ENCODE data around the gene DPYD. TPM values are rescaled to one million over a fixed set of nuclear protein-coding genes. Genes with fewer than 3 reads are reported as not detected.

DPYD gene
- total and polyA plus RNA-seq, 7 donors, result 6.0 to 56.1 (median 40.2) TPM

GRCh38 chr1:97651250-97651649 lies 269.6 kb downstream of the DPYD start:
- TF ChIP-seq POLR2A (IDR thresholded peaks at IDR 0.05) (no peak), EP300 (IDR thresholded peaks at IDR 0.05) (no peak), CTCF (IDR thresholded peaks at IDR 0.05) (no peak), POLR2AphosphoS5 (IDR thresholded peaks at IDR 0.05) (no peak)
- H3K4me3 ChIP-seq, result no peak overlapping the region
- WGBS, 2 donors, result 93% methylated on average over 3 of the region's 3 CpGs
- H3K27me3 ChIP-seq, result no peaks in the 10 kb centered on the region
- no peak for DNase-seq
- peaks cover 0 to 5% (median 0%) of the 10 kb centered on the region in 4 donors for H3K9me3 ChIP-seq
- H3K4me1 ChIP-seq, result no peaks in the 10 kb centered on the region
- intact Hi-C loops (cut with DNase I), result no loop called here
- no peak overlapping the region for H3K27ac ChIP-seq
- H3K36me3 ChIP-seq, result no peaks in the 10 kb centered on the region

DNA sequence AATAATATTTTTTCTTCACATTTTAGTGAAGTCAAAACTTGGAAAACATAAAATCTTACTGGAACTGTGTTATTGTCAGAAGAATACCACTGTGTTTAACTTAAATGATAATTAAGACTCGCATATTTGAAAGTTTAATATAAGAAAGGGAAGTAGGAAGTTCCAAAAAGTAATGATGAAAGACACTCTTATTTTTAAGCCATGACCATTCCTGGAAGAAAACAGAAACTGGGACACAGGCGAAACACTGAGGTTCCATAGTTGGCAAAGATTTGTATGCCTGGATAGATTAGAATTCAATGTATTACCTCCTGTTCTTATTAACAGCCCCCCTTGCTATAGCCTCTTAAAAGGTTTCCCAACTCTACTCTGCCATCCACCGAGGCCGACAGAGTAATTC lies 271.2 kb downstream of the DPYD start:
- no peak overlapping the region for H3K27ac ChIP-seq
- H3K36me3 ChIP-seq, result no peaks in the 10 kb centered on the region
- no peak overlapping the region for H3K4me3 ChIP-seq
- H3K9me3 ChIP-seq, result peaks cover 0 to 5% (median 0%) of the 10 kb centered on the region in 4 donors
- no peaks in the 10 kb centered on the region for H3K4me1 ChIP-seq
- TF ChIP-seq POLR2A (IDR thresholded peaks at IDR 0.05) (no peak), CTCF (IDR thresholded peaks at IDR 0.05) (no peak), POLR2AphosphoS5 (IDR thresholded peaks at IDR 0.05) (no peak), EP300 (IDR thresholded peaks at IDR 0.05) (no peak)
- no peaks in the 10 kb centered on the region for H3K27me3 ChIP-seq
- 92 to 94% methylated on average over 4 of the region's 4 CpGs for WGBS, 2 donors
- DNase-seq, result no peak
- intact Hi-C loops (cut with DNase I), result no loop called here

GRCh38 chr1:97647776-97648175 lies 273.1 kb downstream of the DPYD start:
- H3K27ac ChIP-seq, result no peak overlapping the region
- intact Hi-C loops (cut with DNase I), result no loop called here
- no peak overlapping the region for H3K4me3 ChIP-seq
- TF ChIP-seq POLR2A (IDR thresholded peaks at IDR 0.05), result no peak
- no peak for TF ChIP-seq POLR2AphosphoS5 (IDR thresholded peaks at IDR 0.05)
- no peak for TF ChIP-seq EP300 (IDR thresholded peaks at IDR 0.05)
- no peaks in the 10 kb centered on the region for H3K4me1 ChIP-seq
- no peak for DNase-seq
- no peaks in the 10 kb centered on the region for H3K36me3 ChIP-seq
- H3K9me3 ChIP-seq, result peaks cover 0 to 5% (median 0%) of the 10 kb centered on the region in 4 donors
- H3K27me3 ChIP-seq, result no peaks in the 10 kb centered on the region

- Histone ChIP-seq H3K9me3 (peaks cover 0 to 5% (median 0%) of the 10 kb centered on the region in 4 donors), H3K4me1 (no peaks in the 10 kb centered on the region), H3K27ac (no peak overlapping the region), H3K36me3 (no peaks in the 10 kb centered on the region), H3K4me3 (no peak overlapping the region), H3K27me3 (no peaks in the 10 kb centered on the region)
- WGBS, 2 donors, result 92 to 95% methylated on average over 1 of the region's 1 CpG
- no peak for DNase-seq
- intact Hi-C loops (cut with DNase I), result no loop called here
- no peak for TF ChIP-seq POLR2A (IDR thresholded peaks at IDR 0.05)
- no peak for TF ChIP-seq EP300 (IDR thresholded peaks at IDR 0.05)
- no peak for TF ChIP-seq CTCF (IDR thresholded peaks at IDR 0.05)
- no peak for TF ChIP-seq POLR2AphosphoS5 (IDR thresholded peaks at IDR 0.05)
Observed at GRCh38 chr1:97646071-97646470, 274.8 kb downstream of the DPYD start.

GRCh38 chr1:97640677-97641076 lies 280.2 kb downstream of the DPYD start:
- H3K9me3 ChIP-seq, result no peaks in the 10 kb centered on the region
- DNase-seq, result no peak
- H3K4me3 ChIP-seq, result no peak overlapping the region
- H3K27me3 ChIP-seq, result no peaks in the 10 kb centered on the region
- H3K27ac ChIP-seq, result no peak overlapping the region
- TF ChIP-seq POLR2A (IDR thresholded peaks at IDR 0.05), result no peak
- no peak for TF ChIP-seq CTCF (IDR thresholded peaks at IDR 0.05)
- TF ChIP-seq POLR2AphosphoS5 (IDR thresholded peaks at IDR 0.05), result no peak
- no peak for TF ChIP-seq EP300 (IDR thresholded peaks at IDR 0.05)
- no peaks in the 10 kb centered on the region for H3K36me3 ChIP-seq
- no peaks in the 10 kb centered on the region for H3K4me1 ChIP-seq
- intact Hi-C loops (cut with DNase I), result no loop called here

All from sigmoid colon (tissue), 7 donors.